ENCODE measurements around the gene MPPED1.

MPPED1 gene

DNA sequence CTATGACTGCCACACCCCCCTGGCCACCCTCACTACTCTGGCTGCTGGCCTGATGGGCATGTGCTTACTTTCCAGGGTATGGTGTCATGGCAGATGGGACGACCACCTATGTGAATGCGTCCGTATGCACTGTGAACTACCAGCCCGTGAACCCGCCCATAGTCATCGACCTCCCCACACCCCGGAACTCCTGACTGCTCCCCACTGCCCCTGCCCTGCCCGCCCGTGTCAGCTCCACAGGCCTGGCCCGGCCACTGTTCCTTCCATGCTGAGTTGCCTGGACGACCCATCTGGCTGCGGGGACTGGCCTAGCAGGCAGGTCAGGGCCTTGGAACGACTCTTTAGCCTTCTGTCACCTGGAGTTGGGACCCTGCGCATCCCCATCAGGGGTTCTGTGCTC is 93.6 kb downstream of the MPPED1 start:
- H3K4me1 Mint-ChIP-seq = no peaks in the 10 kb centered on the region
- no peaks in the 10 kb centered on the region for H3K36me3 Mint-ChIP-seq (ENCODE audit: low read depth)
- no peaks in the 10 kb centered on the region for H3K9me3 Mint-ChIP-seq
- H3K27me3 Mint-ChIP-seq (ENCODE audit: low read depth, poor library complexity) = peaks cover 19% of the 10 kb centered on the region
- DNase-seq = no peak
- TF ChIP-seq, protein P1, sequence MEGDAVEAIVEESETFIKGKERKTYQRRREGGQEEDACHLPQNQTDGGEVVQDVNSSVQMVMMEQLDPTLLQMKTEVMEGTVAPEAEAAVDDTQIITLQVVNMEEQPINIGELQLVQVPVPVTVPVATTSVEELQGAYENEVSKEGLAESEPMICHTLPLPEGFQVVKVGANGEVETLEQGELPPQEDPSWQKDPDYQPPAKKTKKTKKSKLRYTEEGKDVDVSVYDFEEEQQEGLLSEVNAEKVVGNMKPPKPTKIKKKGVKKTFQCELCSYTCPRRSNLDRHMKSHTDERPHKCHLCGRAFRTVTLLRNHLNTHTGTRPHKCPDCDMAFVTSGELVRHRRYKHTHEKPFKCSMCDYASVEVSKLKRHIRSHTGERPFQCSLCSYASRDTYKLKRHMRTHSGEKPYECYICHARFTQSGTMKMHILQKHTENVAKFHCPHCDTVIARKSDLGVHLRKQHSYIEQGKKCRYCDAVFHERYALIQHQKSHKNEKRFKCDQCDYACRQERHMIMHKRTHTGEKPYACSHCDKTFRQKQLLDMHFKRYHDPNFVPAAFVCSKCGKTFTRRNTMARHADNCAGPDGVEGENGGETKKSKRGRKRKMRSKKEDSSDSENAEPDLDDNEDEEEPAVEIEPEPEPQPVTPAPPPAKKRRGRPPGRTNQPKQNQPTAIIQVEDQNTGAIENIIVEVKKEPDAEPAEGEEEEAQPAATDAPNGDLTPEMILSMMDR (IDR thresholded peaks at IDR 0.05) = no peak
- H3K4me3 Mint-ChIP-seq = no peak overlapping the region
- no peak overlapping the region for H3K27ac Mint-ChIP-seq

DNA sequence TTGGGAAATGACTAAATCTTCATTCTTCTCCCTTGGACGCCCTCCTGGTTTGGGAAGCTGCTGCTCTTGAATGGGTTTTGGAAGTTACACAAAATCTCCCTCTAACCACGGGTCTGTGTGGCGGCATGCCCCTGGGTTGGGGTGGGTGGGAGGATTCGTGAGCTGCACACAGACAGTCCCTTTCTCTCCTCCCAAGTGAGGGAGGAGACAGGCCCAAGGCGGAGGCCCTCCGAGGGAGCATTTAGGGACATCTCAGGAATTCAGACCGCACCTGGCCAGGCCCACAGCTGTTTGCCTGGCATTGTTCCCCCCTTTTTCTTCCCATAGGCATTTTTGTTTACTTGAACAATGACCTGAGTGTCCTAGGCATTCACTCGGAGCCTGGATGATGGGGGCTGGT is 94.1 kb downstream of the MPPED1 start:
- no peaks in the 10 kb centered on the region for H3K4me1 Mint-ChIP-seq

GRCh38 chr22:43506487-43506886 is 94.7 kb downstream of the MPPED1 start:
- no peaks in the 10 kb centered on the region for H3K36me3 Mint-ChIP-seq (ENCODE audit: low read depth)
- peaks cover 18% of the 10 kb centered on the region for H3K27me3 Mint-ChIP-seq (ENCODE audit: low read depth, poor library complexity)
- no peaks in the 10 kb centered on the region for H3K4me1 Mint-ChIP-seq
- TF ChIP-seq, protein P1 (IDR thresholded peaks at IDR 0.05) = no peak
- H3K9me3 Mint-ChIP-seq = no peaks in the 10 kb centered on the region
- no peak overlapping the region for H3K27ac Mint-ChIP-seq
- no peak for DNase-seq
- H3K4me3 Mint-ChIP-seq = no peak overlapping the region

More for the DNA sequence above, 94.1 kb downstream of the MPPED1 start:
- DNase-seq = no peak
- Mint-ChIP-seq H3K36me3 (ENCODE audit: low read depth) (no peaks in the 10 kb centered on the region), H3K9me3 (no peaks in the 10 kb centered on the region), H3K27me3 (ENCODE audit: low read depth, poor library complexity) (peaks cover 19% of the 10 kb centered on the region), H3K27ac (no peak overlapping the region), H3K4me3 (no peak overlapping the region)
- TF ChIP-seq, protein P1 (IDR thresholded peaks at IDR 0.05) = no peak

- Mint-ChIP-seq H3K4me3 (no peak overlapping the region), H3K27me3 (ENCODE audit: low read depth, poor library complexity) (peaks cover 17% of the 10 kb centered on the region), H3K27ac (no peak overlapping the region), H3K36me3 (ENCODE audit: low read depth) (no peaks in the 10 kb centered on the region), H3K9me3 (no peaks in the 10 kb centered on the region), H3K4me1 (no peaks in the 10 kb centered on the region)
- TF ChIP-seq, protein P1 (IDR thresholded peaks at IDR 0.05) = no peak
- DNase-seq = no peak
These were observed 95.4 kb downstream of the MPPED1 start for GRCh38 chr22:43507235-43507634.

GRCh38 chr22:43508489-43508888 is 96.7 kb downstream of the MPPED1 start:
- Mint-ChIP-seq H3K4me1 (no peaks in the 10 kb centered on the region), H3K9me3 (no peaks in the 10 kb centered on the region), H3K36me3 (ENCODE audit: low read depth) (no peaks in the 10 kb centered on the region)

GRCh38 chr22:43509337-43509736 is 97.5 kb downstream of the MPPED1 start:
- H3K4me3 Mint-ChIP-seq = no peak overlapping the region
- peaks cover 16% of the 10 kb centered on the region for H3K27me3 Mint-ChIP-seq (ENCODE audit: low read depth, poor library complexity)
- H3K36me3 Mint-ChIP-seq (ENCODE audit: low read depth) = no peaks in the 10 kb centered on the region
- no peak overlapping the region for H3K27ac Mint-ChIP-seq
- no peaks in the 10 kb centered on the region for H3K9me3 Mint-ChIP-seq
- no peak for DNase-seq
- TF ChIP-seq, protein P1 (IDR thresholded peaks at IDR 0.05) = no peak
- H3K4me1 Mint-ChIP-seq = no peaks in the 10 kb centered on the region

More at GRCh38 chr22:43508489-43508888, 96.7 kb downstream of the MPPED1 start:
- TF ChIP-seq, protein P1 (IDR thresholded peaks at IDR 0.05) = no peak
- no peak for DNase-seq
- Mint-ChIP-seq H3K4me3 (no peak overlapping the region), H3K27me3 (ENCODE audit: low read depth, poor library complexity) (peaks cover 16% of the 10 kb centered on the region), H3K27ac (no peak overlapping the region)
